HG03159 (cell line): Measurements from ENCODE around the gene CD2AP.
A peak's percentile ranks its signal among the peaks of the same experiment; 100 is the strongest.
"Not testable (repeated sequence)": the region's sequence is repeated elsewhere in the genome, so short reads cannot be mapped to it uniquely, and the experiment has no call there.

ENCODE experiments used
- ATAC-seq: cut with Tn5 transposase; IDR thresholded peaks from one replicate; pipeline ENCODE4 v1.9.1; 2021; ENCODE audit warnings: mild to moderate bottlenecking, moderate library complexity; ENCODE audit not compliant: unreplicated experiment

The CD2AP gene

DNA sequence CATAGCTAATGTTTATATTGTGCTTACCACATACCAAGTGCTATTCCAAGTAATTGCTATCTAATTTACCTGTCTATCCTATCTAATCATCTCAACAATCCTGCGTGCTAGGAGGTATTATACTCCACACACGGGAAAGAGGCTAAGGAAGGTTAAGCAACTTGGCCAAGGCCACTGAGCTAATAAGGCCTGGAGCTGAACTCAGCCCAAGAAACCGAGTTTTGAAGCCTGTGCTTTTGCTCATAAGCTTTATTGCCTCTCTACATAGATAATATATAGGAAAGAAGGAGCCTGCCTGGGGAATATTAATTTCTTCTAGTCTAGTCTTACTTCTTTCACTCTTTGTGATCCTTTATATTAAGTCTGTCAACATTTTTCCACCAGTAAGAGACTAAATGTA, 153.0 kb downstream of the CD2AP start:
- no peak for ATAC-seq

DNA sequence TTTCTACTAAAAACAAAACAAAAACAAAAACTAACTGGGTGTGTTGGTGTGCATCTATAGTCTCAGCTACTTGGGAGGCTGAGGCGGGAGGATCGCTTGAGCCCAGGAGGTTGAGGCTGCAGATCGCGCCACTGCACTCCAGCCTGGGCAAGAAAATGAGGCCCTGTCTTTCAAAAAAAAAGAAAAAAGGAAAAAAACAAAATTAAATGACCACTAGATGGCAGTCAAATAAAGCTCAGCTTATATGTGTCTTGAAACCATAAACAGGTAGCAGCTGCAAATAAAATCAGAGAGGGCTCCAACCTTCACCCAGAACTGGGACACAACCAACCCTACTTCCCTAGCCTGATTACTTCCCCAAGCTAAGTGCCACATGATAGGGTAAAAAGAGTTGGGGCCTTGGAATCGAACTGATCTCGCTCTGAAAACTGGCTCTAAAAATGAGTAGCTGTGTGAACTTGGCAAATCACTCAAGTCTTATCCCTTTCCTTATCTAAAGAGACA, 153.7 kb downstream of the CD2AP start:
- peak; percentile 61 for ATAC-seq

DNA sequence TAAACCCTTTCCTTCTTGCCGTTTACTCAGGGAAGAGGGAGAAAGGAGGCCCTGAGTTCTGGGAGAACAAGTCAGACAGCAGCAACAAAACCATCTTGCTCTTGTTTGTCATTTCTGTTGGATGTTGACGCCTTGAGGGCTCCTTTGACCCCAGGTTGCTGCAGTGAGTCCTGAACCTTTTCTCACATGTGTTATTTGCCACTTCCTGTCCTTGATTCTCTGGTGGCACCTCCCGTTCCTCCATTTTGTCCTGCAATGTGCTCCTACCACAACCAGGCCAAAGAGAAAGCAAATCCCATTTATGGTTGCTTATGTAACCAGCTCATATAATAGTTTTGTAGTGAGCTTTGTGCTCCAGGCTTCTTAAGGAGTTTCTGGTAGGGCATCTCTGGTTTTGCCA, 154.2 kb downstream of the CD2AP start:
- ATAC-seq, result no peak

- ATAC-seq, result no peak
These were observed 155.6 kb downstream of the CD2AP start for GRCh38 chr6:47633141-47633540.

DNA sequence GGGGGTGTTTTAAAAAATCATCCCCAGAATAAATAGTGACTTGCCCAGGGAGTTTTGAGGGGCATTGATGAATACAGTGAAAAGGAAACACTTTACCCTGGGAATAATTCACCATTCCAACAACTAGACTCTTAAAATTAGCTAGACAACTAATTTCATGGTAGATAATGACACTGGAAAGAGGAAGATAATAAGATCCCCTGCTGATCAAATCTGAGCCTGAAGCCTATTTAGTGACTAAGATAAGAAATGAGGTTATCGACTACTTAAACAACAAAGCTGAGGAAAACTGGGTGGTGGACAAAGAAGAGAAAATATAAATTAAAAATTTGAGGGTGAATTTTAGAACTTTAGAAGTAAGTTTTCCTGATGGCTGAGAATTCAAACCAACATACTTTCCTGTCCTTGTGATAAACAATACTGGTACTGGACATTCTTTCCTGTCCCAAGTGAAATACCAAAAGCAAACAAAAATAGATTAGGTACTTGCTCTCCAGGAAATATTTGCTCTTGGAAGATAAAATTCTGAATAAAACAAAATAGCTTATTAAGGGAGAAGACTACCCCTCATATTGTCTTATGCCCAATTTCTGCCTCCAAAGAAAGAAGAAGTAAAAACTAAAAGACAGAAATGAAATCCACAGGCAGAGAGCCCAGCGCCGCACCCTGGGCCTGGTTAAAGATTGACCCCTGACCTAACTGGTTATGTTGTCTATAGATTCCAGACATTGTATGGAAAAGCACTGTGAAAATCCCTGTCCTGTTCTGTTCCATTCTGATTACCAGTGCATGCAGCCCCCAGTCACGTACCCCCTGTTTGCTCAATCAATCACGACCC, 156.8 kb downstream of the CD2AP start:
- no peak for ATAC-seq

GRCh38 chr6:47646689-47647088, 169.1 kb downstream of the CD2AP start:
- no peak for ATAC-seq

DNA sequence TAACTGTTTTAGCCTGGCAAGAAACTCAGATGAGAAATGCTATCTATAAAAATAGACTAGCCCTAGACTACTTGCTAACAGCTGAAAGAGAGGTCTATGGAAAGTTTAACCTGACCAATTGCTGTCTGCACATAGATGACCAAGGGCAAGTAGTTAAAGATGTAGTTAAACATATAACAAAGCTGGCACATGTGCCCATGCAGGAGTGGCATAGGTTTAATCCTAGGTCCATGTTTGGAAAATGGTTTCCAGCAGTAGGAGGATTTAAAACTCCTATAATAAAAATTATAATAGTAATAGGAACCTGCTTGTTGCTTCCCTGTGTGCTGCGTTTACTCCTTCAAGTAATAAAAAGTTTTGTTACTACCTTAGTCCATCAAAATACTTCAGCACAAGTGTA, 169.6 kb downstream of the CD2AP start:
- ATAC-seq, result no peak

DNA sequence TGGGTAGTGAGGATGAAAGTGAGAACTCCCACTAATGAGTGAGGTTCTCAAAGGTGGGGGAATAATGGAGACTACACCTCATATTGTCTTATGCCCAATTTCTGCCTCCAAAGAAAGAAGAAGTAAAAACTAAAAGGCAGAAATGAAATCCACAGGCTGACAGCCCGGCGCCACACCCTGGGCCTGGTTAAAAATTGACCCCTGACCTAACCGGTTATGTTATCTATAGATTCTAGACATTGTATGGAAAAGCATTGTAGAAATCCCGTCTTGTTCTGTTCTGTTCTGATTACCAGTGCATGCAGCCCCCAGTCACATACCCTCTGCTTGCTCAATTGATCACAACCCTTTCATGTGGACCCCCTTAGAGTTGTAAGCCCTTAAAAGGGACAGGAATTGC, 170.0 kb downstream of the CD2AP start:
- ATAC-seq, result not testable (repeated sequence)

GRCh38 chr6:47648031-47648430, 170.4 kb downstream of the CD2AP start:
- no peak for ATAC-seq

- ATAC-seq, result no peak
These were observed 173.2 kb downstream of the CD2AP start for GRCh38 chr6:47650553-47651432.

DNA sequence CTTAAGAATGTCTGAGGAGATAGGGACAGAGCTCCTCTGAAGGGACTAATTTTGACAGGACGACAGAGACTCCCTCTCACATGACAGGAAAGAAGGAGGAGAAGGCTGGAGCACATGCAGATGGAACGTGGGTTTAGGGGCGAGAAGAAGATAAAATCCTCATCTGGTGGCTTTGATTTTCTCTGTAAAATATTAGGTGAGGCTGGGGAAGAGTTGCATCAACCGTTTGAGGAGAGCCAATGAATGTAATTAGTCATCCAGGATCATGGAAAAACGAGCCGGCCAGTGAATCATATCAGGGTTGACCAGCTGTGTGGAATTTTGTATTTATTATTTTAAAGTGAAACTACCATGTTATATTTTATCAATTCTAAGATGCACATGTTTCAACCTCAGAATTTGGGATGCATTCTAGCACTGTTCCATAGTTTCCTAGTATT, 173.9 kb downstream of the CD2AP start:
- ATAC-seq, result no peak

DNA sequence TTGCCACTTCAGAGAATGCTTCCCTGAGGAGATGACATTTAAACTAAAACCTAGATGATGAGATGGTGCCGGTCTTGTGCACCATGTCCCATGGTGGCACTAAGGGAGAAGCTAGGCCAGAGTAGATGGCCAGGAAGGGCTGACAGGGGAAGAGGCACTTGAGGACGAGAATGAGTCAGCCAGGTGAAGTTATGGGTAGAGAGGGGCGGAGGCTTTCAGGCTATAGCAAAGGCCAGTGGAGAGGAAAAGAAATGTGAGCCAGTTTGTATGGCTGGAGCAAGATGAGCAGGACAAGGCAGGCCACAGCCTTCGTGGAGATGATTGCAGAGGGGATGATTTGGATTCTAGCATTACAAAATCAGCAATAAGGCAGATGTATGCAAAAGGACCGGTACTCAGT, 176.1 kb downstream of the CD2AP start:
- ATAC-seq, result no peak

DNA sequence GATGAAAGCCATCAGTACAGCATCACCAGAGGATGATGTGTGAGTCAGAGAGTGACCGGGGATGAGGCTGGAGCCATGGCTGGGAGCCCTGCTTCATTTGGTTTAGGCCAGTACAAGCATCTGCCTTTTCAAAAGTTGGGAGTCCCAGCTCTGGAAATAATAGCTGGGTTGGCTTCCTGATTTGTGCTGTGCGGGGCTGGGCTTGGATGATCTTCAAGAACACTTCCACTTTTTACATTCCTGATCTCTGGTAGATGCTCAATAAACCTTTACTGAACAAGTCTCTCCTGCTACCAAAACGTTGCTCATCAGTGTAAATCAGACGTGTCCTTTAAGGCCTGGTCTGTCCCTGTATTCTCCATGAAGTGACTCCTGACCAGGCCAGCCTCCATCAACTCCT, 176.7 kb downstream of the CD2AP start:
- ATAC-seq, result no peak

- no peak for ATAC-seq
These were observed 178.4 kb downstream of the CD2AP start for GRCh38 chr6:47655719-47656595.

DNA sequence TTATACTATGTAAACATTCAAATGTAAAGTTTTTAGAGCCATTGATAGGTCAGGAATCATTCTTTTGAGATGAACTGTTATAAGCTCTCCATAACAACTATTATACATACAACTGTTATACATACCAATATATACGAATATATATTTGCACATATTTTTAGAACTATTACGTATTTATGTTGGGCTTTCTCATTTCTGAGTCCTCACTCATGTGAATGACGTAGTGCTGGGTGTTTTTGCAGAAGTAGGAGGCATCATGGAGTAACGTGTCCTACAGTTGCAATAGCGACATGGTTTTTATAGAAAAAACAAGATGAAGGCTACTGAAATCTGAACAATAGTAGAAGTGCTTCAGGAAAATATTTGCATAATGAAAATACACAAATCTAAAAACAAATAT, 184.4 kb downstream of the CD2AP start:
- ATAC-seq, result no peak

DNA sequence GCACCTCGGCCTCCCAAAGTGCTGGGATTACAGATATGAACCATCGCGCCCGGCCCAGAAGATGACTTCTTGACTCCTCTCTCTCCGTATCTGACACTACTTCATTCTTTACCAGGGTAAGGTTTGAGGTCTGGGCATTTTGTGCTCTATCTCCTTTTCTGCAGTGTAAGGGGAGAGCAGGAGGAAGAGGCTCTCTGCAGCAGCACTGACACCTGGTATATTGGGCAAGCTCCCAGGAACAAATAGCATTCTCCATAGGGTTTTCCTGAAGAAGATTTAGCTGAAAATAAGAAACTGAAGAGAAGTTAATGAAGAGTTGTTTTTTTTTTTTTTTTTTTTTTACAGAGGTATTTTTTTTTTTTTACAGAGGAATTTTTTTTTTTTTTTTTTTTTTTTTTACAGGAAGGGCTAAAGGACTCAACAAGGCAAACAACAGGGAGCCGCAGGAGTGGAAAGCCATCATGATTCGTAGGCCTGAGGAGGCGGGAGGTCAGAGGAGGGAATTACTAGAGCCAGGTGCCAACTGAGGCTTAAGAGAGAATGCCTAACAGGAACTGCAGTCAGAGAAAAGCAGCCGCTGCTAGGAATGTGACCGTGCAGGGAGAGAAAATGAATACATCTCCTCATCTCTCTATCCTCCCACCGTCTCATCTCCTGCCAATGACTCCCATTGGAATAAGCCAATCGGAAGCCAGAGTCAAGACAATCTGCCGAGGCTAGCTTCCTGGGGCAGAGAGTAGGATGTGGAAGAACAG, 186.1 kb downstream of the CD2AP start:
- ATAC-seq, result no peak

DNA sequence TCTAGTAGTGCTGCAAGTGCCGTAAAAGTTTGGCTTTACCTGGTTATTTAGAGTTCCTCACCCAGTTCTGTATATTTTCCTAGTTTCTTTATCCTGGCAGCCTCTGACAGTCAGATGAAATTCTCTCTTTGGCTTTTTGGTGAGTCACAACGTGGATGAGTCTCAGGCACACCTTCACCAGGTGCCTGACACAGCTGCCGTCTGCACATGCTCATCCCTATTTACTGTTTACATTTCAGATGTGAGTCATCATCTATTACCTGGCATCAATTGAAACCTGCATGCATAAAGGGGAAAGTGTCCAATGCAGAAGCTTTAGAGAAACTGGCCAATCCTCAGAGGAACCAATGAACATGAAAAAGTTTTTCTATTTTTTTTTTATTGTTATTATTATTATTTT, 187.5 kb downstream of the CD2AP start:
- ATAC-seq, result no peak

GRCh38 chr6:47669684-47670513, 192.3 kb downstream of the CD2AP start:
- ATAC-seq, result no peak

DNA sequence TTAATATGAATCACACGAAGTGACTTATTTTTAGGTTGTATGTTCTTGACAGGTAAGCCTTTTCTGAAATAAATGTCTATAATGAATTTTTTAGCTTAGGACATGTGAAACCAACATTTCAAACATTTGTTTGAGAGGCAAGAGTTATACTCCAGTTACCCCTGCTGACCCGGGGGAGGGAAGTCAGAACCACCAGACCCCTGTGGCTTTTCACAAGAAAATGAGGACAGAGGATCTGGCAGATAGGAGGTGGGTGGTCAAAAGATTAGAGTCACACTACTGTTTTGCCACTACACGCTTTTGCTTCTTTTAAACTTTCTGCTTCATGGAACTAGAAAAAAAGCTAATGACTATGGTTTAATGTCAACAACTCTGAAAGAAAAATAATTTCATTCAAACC, 193.3 kb downstream of the CD2AP start:
- ATAC-seq, result no peak
